ENCODE data around the gene FARP1.

DNA sequence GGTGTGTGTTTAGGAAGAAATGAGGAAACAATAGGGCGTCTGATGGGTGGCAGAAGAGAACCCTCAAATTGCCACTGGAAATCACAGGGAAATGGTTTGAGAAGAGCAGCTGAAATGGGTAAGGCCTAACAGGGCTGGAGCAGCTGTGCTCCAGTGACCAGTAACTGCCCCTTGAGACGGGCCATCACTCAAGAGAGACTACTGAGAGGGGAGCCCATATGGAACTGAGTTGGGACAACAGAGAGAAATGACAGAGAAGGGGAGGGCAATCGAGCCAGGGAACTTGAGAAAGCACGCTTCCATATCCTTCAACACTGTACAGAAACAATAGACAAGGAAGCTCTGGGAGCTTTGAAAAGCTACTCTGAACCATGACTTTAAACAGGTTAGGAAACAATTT is 209.3 kb downstream of the FARP1 start:
- TF ChIP-seq, protein P1, sequence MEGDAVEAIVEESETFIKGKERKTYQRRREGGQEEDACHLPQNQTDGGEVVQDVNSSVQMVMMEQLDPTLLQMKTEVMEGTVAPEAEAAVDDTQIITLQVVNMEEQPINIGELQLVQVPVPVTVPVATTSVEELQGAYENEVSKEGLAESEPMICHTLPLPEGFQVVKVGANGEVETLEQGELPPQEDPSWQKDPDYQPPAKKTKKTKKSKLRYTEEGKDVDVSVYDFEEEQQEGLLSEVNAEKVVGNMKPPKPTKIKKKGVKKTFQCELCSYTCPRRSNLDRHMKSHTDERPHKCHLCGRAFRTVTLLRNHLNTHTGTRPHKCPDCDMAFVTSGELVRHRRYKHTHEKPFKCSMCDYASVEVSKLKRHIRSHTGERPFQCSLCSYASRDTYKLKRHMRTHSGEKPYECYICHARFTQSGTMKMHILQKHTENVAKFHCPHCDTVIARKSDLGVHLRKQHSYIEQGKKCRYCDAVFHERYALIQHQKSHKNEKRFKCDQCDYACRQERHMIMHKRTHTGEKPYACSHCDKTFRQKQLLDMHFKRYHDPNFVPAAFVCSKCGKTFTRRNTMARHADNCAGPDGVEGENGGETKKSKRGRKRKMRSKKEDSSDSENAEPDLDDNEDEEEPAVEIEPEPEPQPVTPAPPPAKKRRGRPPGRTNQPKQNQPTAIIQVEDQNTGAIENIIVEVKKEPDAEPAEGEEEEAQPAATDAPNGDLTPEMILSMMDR (IDR thresholded peaks at IDR 0.05; ENCODE audit: insufficient read depth, low read depth, low read length), result no peak
- no peak for TF ChIP-seq EZH2 (IDR thresholded peaks at IDR 0.05; ENCODE audit: insufficient read depth, low read length)

All from astrocyte (in vitro differentiated cells and primary cell).